Measurements from ENCODE around the gene CLNK. TPM values are rescaled to one million over a fixed set of nuclear protein-coding genes. Genes with fewer than 3 reads are reported as not detected.
"Not testable (repeated sequence)": the region's sequence is repeated elsewhere in the genome, so short reads cannot be mapped to it uniquely, and the experiment has no call there.

Gene CLNK
- total RNA-seq, 2 donors from 2014 or later = 0.16 TPM; not detected in 1

- no peak for DNase-seq
- Histone ChIP-seq H3K9me3 (no peaks in the 10 kb centered on the region), H3K27me3 (no peaks in the 10 kb centered on the region), H3K9ac (ENCODE audit: low read depth in 2 of 2, low read length in 2 of 2) (no peak overlapping the region), H3K36me3 (no peaks in the 10 kb centered on the region), H3K4me1 (no peaks in the 10 kb centered on the region), H3K27ac (no peak overlapping the region), H3K4me3 (no peak overlapping the region)
- intact Hi-C loops (cut with DNase I) = loop anchor here (5.0 to 10.0 kb wide), 3 partner anchors 848 to 1143 kb away; partner anchors contain the start of gene HS3ST1
- TF ChIP-seq CTCF (IDR thresholded peaks at IDR 0.05) = no peak
Observed at GRCh38 chr4:10579648-10580047, 104.9 kb downstream of the CLNK start.

GRCh38 chr4:10577508-10578426, 106.8 kb downstream of the CLNK start:
- no peak overlapping the region for H3K27ac ChIP-seq
- TF ChIP-seq CTCF (IDR thresholded peaks at IDR 0.05) = no peak
- intact Hi-C loops (cut with DNase I) = no loop called here

GRCh38 chr4:10577018-10577417, 107.5 kb downstream of the CLNK start:
- Histone ChIP-seq H3K4me3 (no peak overlapping the region), H3K9ac (ENCODE audit: low read depth in 2 of 2, low read length in 2 of 2) (no peak overlapping the region), H3K9me3 (no peaks in the 10 kb centered on the region), H3K27ac (no peak overlapping the region), H3K27me3 (no peaks in the 10 kb centered on the region), H3K36me3 (no peaks in the 10 kb centered on the region), H3K4me1 (no peaks in the 10 kb centered on the region)
- DNase-seq = no peak
- TF ChIP-seq CTCF (IDR thresholded peaks at IDR 0.05) = no peak
- intact Hi-C loops (cut with DNase I) = no loop called here

More at GRCh38 chr4:10577508-10578426, 106.8 kb downstream of the CLNK start:
- no peak for DNase-seq
- Histone ChIP-seq H3K4me3 (no peak overlapping the region), H3K9me3 (no peaks in the 10 kb centered on the region), H3K36me3 (no peaks in the 10 kb centered on the region), H3K27me3 (no peaks in the 10 kb centered on the region), H3K9ac (ENCODE audit: low read depth in 2 of 2, low read length in 2 of 2) (no peak overlapping the region), H3K4me1 (no peaks in the 10 kb centered on the region)

GRCh38 chr4:10576236-10576635, 108.3 kb downstream of the CLNK start:
- intact Hi-C loops (cut with DNase I) = no loop called here
- Histone ChIP-seq H3K9me3 (no peaks in the 10 kb centered on the region), H3K9ac (ENCODE audit: low read depth in 2 of 2, low read length in 2 of 2) (no peak overlapping the region), H3K4me3 (no peak overlapping the region), H3K27me3 (no peaks in the 10 kb centered on the region), H3K27ac (no peak overlapping the region), H3K4me1 (no peaks in the 10 kb centered on the region), H3K36me3 (no peaks in the 10 kb centered on the region)
- DNase-seq = no peak
- no peak for TF ChIP-seq CTCF (IDR thresholded peaks at IDR 0.05)

GRCh38 chr4:10575414-10575813, 109.2 kb downstream of the CLNK start:
- no peak for DNase-seq
- H3K27ac ChIP-seq = no peak overlapping the region
- H3K9ac ChIP-seq (ENCODE audit: low read depth in 2 of 2, low read length in 2 of 2) = no peak overlapping the region
- H3K4me1 ChIP-seq = no peaks in the 10 kb centered on the region
- no peaks in the 10 kb centered on the region for H3K36me3 ChIP-seq
- no peaks in the 10 kb centered on the region for H3K9me3 ChIP-seq
- no peak overlapping the region for H3K4me3 ChIP-seq
- intact Hi-C loops (cut with DNase I) = no loop called here
- H3K27me3 ChIP-seq = no peaks in the 10 kb centered on the region
- no peak for TF ChIP-seq CTCF (IDR thresholded peaks at IDR 0.05)

GRCh38 chr4:10574553-10574952, 110.0 kb downstream of the CLNK start:
- H3K27me3 ChIP-seq; H3K4me3 ChIP-seq; DNase-seq; H3K9me3 ChIP-seq; H3K4me1 ChIP-seq; H3K27ac ChIP-seq; H3K9ac ChIP-seq (ENCODE audit: low read depth in 2 of 2, low read length in 2 of 2); H3K36me3 ChIP-seq; intact Hi-C loops (cut with DNase I): not testable (repeated sequence)

All from colonic mucosa (tissue), 4 donors.